ENCODE measurements around the gene UFD1.

DNA sequence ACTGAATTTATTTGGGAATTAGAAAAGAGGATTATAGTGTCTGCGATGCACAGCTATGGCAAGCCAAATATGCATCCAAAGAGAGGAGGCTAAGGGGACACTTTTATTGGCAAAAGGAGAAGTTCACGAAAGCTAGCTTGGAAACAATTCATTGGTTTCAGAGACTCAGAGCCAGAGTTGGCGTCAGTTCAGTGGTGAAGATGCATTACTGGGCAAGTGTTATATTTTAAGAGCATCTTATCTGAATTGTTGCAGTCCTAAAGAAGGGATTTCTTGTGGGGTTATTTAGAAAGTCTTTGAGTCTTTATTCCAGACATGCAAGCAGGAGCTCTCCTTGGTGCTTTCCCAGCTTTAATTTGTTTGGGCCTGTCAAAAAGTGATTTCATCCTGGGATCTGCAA is 30.2 kb upstream of the UFD1 start:
- TF ChIP-seq CTCF (conservative IDR thresholded peaks at IDR 0.05; ENCODE audit: low read depth, low read length) (no peak), RAD21 (IDR thresholded peaks at IDR 0.05; ENCODE audit: low read length) (no peak), SMC3 (IDR thresholded peaks at IDR 0.05; ENCODE audit: low read depth, low read length) (no peak), POLR2A (IDR thresholded peaks at IDR 0.05; ENCODE audit: low read depth, low read length) (no peak), RFX5 (IDR thresholded peaks at IDR 0.05; ENCODE audit: low read depth, low read length) (no peak)
